WTC11 (cell line): ENCODE measurements around the gene PATE3. TPM values are rescaled to one million over a fixed set of nuclear protein-coding genes. Genes with fewer than 3 reads are reported as not detected.

Experiments used
- E2F4 ChIP-seq: sonication (generic); formaldehyde crosslinking; IDR thresholded peaks from 2 replicates; pipeline ENCODE4 v1.8.1; 2022; ENCODE audit warnings: low read depth, mild to moderate bottlenecking, moderate library complexity, missing genetic modification reagents, borderline replicate concordance
- PRRX2 ChIP-seq: fragments of 250-450 bp; sonication (Bioruptor Pico); IDR thresholded peaks from 2 replicates; pipeline ENCODE4 v1.8.0; 2021; ENCODE audit warnings: mild to moderate bottlenecking
- SP1 ChIP-seq: sonication (generic); formaldehyde crosslinking; conservative IDR thresholded peaks from 2 replicates; pipeline ENCODE4 v1.8.1; 2022; ENCODE audit warnings: missing genetic modification reagents
- TP53 ChIP-seq: sonication (generic); formaldehyde crosslinking; IDR thresholded peaks from 2 replicates; pipeline ENCODE4 v1.8.1; 2023; ENCODE audit warnings: mild to moderate bottlenecking, missing genetic modification reagents
- ZNF263 ChIP-seq: sonication (generic); formaldehyde crosslinking; IDR thresholded peaks from 2 replicates; pipeline ENCODE4 v1.8.1; 2022; ENCODE audit warnings: low read depth, mild to moderate bottlenecking, moderate library complexity, missing genetic modification reagents
- ZNF317 ChIP-seq: sonication (generic); formaldehyde crosslinking; IDR thresholded peaks from 2 replicates; pipeline ENCODE4 v1.8.1; 2023; ENCODE audit warnings: low read depth, mild to moderate bottlenecking, moderate library complexity, missing genetic modification reagents, borderline replicate concordance
- ZNF416 ChIP-seq: fragments of 250-450 bp; sonication (Bioruptor Pico); IDR thresholded peaks from 2 replicates; pipeline ENCODE4 v1.9.0; 2021; ENCODE audit warnings: mild to moderate bottlenecking, inconsistent platforms
- ZNF512 ChIP-seq: sonication (generic); formaldehyde crosslinking; IDR thresholded peaks from 2 replicates; pipeline ENCODE4 v1.8.1; 2022; ENCODE audit warnings: missing genetic modification reagents, borderline replicate concordance
- total RNA-seq: library from RNA; stranded (reverse); gene quantifications from 3 replicates; pipeline ENCODE4 v1.2.3, GENCODE V29; 2021

Gene PATE3
- total RNA-seq, 1 experiment from 2014 or later = not detected

- TF ChIP-seq ZNF512 (no peak), TP53 (no peak), SP1 (CRISPR knock-in tag) (no peak), ZNF317 (CRISPR knock-in tag) (no peak), ZNF416 (CRISPR knock-in tag) (no peak), E2F4 (CRISPR knock-in tag) (no peak), PRRX2 (CRISPR knock-in tag) (no peak), ZNF263 (CRISPR knock-in tag) (no peak)
Measured at GRCh38 chr11:125835748-125836147, 47.8 kb downstream of the PATE3 start (continued).

Other genes with a start within 250 kb of the PATE3 start
- gene EI24, start 218.7 kb upstream of the PATE3 start, total RNA-seq = 120 to 130 TPM (median 126 TPM) in 3 replicates
- gene STT3A, start 195.3 kb upstream of the PATE3 start, total RNA-seq = 139 to 146 TPM (median 144 TPM) in 3 replicates
- gene CHEK1, start 163.0 kb upstream of the PATE3 start, total RNA-seq = 99.9 to 111 TPM (median 101 TPM) in 3 replicates
- not detected in 3 replicates for gene ACRV1, start 107.3 kb upstream of the PATE3 start, total RNA-seq
- not detected in 3 replicates for gene PATE1, start 41.8 kb upstream of the PATE3 start, total RNA-seq
- gene PATE2, start 9.3 kb upstream of the PATE3 start, total RNA-seq = not detected in 3 replicates
- not detected in 3 replicates for gene PATE4, start 45.2 kb downstream of the PATE3 start, total RNA-seq
- 8.0 to 8.1 TPM (median 8.1 TPM) in 3 replicates for gene HYLS1, start 99.5 kb downstream of the PATE3 start, total RNA-seq
- gene PUS3, start 115.1 kb downstream of the PATE3 start, total RNA-seq = 16.3 to 18.8 TPM (median 18.6 TPM) in 3 replicates
- 17.5 to 20.5 TPM (median 20.4 TPM) in 3 replicates for gene DDX25, start 116.4 kb downstream of the PATE3 start, total RNA-seq
- gene VSIG10L2, start 157.9 kb downstream of the PATE3 start, total RNA-seq = not detected in 3 replicates